IMR-90 (cell line): ENCODE data around the gene ZNF302.

Experiments
- BHLHE40 ChIP-seq: fragments of 150-350 bp; IDR thresholded peaks from 2 replicates; pipeline ENCODE4 v1.6.1; 2016; ENCODE audit warnings: mild to moderate bottlenecking, low read depth, low read length
- CEBPB ChIP-seq: IDR thresholded peaks from 2 replicates; pipeline ENCODE4 v1.6.1; 2012; ENCODE audit warnings: low read depth, low read length, improper control_type of control experiment
- CTCF ChIP-seq: conservative IDR thresholded peaks from 2 replicates; pipeline ENCODE4 v1.5.1; 2012; ENCODE audit warnings: mild to moderate bottlenecking, low read depth, low read length, improper control_type of control experiment
- ELK1 ChIP-seq: fragments of 150-350 bp; IDR thresholded peaks from 2 replicates; pipeline ENCODE4 v1.6.1; 2016; ENCODE audit warnings: low read depth, mild to moderate bottlenecking, low read length, moderate library complexity, borderline replicate concordance
- FOS ChIP-seq: fragments of 150-350 bp; IDR thresholded peaks from 2 replicates; pipeline ENCODE4 v1.6.1; 2016; ENCODE audit warnings: low read depth, low read length
- MAFK ChIP-seq: IDR thresholded peaks from 2 replicates; pipeline ENCODE4 v1.6.1; 2012; ENCODE audit warnings: low read depth, low read length, improper control_type of control experiment
- MXI1 ChIP-seq: IDR thresholded peaks from 2 replicates; pipeline ENCODE4 v1.6.1; 2012; ENCODE audit warnings: low read depth, mild to moderate bottlenecking, low read length, moderate library complexity, borderline replicate concordance
- NFE2L2 ChIP-seq: fragments of 150-350 bp; IDR thresholded peaks from 2 replicates; pipeline ENCODE4 v1.6.1; 2016; ENCODE audit warnings: low read depth, mild to moderate bottlenecking, low read length
- POLR2A ChIP-seq: IDR thresholded peaks from 2 replicates; pipeline ENCODE4 v1.6.1; 2012; ENCODE audit warnings: mild to moderate bottlenecking, low read depth, low read length
- RAD21 ChIP-seq: IDR thresholded peaks from 2 replicates; pipeline ENCODE4 v1.6.1; 2012; ENCODE audit warnings: low read length, improper control_type of control experiment
- RFX5 ChIP-seq: IDR thresholded peaks from 2 replicates; pipeline ENCODE4 v1.8.0; 2012; ENCODE audit warnings: low read depth, mild to moderate bottlenecking, low read length, moderate library complexity
- SMC3 ChIP-seq: fragments of 150-350 bp; IDR thresholded peaks from 2 replicates; pipeline ENCODE4 v1.6.1; 2016; ENCODE audit warnings: low read depth, mild to moderate bottlenecking, antibody characterized with exemption, low read length, moderate library complexity
- USF2 ChIP-seq: fragments of 150-350 bp; IDR thresholded peaks from 2 replicates; pipeline ENCODE4 v1.6.1; 2017; ENCODE audit warnings: mild to moderate bottlenecking, antibody characterized with exemption, low read length, low read depth

GRCh38 chr19:34681478-34681877 is 4.0 kb downstream of the ZNF302 start:
- TF ChIP-seq CTCF (no peak), CEBPB (no peak), NFE2L2 (no peak), SMC3 (no peak), POLR2A (no peak), USF2 (no peak), FOS (no peak), RAD21 (no peak), RFX5 (no peak), MXI1 (no peak), MAFK (no peak), ELK1 (no peak), BHLHE40 (no peak)
